HG03095 (cell line): ENCODE measurements around the gene TANGO2.

Experiments
- ATAC-seq: cut with Tn5 transposase; IDR thresholded peaks from one replicate; pipeline ENCODE4 v1.9.1; 2021; ENCODE audit warnings: moderate library complexity; ENCODE audit not compliant: unreplicated experiment

The TANGO2 gene, protein sequence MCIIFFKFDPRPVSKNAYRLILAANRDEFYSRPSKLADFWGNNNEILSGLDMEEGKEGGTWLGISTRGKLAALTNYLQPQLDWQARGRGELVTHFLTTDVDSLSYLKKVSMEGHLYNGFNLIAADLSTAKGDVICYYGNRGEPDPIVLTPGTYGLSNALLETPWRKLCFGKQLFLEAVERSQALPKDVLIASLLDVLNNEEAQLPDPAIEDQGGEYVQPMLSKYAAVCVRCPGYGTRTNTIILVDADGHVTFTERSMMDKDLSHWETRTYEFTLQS

DNA sequence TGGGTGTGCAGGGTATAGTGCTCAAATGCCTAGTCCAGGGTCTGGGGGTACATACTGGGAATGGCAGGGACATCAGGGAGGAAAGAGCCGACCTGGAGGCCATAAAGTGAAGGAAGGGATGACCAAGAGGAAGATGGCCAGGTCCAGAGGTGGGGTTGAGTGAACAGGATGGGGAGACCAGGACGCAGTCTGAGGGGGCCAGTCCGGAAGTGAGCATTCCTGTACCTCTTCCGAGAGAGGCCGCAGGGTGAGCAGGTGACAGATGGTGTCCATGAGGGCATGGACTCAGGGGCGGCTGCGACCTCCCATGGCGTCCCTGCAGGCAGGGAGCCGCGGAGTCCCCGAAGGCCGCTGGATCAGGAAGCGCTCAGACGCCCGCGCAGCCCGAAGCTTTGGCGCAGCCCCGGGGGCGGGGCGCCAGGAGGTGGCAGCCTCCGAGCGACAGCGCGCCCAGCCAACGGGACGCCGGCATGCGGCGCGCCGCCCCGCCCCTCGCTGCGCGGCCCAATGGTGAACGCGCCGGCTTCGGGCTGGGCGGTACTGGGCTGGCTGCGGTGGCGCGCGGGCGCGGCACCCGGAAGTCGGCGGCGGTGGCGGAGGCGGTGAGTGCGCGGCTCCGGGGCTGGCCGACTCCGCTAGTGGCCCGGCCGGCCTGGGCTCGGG lies at the start of gene TANGO2:
TSS of gene TANGO2 (plus strand) at position 578 of the 663 bp plus-strand sequence. CDS start 15,689 bp downstream, outside the sequence.
- peak; percentile 73 for ATAC-seq

DNA sequence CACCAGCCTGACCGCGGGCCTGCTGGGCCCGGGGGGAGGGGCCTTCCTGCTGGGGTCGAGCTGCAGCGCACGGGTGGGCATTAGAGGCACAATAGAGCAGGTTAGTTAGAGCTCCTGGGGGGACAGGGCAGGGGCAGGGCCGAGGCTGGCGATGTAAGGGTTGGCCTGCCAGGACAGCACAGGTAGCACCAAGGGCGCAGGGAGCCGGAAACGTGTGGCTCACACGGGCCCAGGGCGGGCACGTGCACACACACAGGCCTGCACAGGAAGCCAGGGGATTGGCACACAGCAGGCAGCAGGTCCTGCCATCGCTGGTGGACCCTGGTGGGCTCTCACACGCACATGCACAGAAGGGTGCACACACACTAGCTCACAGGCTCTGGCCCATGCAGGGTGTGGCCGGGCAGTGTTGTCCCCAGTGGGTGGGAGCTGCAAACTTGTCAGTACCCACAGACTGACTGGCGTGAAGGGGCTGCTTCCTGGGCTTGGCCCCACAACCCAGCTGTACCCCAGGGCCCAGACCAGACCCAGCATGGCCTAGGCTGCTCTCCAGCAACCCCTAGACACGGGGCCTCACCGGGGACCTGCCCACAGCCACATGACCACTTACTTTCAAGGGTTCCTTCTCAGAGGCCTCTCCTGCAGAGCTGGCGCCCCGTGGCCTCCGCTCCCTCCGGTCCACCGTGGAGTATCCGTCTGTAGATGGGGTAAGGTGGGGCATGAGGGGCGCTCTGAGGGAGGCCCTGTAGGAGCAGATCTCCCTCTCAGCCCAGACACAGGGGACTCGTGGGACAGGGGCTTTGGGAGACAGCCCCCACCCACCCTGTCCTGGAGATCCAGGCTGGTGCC lies 49.4 kb upstream of the TANGO2 start:
- no peak for ATAC-seq

DNA sequence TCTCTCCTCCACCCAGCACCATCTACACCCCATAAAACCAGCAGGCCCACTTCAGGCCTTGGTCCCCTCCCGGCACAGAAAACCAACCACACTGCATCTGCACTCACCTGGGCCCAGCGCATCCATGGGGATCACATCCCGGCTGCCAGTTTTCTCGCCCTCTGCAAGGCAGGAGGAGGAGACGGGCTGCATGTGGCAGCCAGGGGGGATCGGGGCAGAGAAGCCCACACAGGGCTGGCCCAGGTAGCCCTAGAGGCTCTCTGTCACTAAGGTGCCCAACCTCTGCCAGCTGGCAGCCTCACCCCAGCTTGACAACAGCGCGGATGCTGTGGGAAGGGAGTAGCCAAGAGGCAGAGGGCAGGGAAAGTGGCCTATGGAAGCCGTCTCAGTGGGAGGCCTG lies 48.7 kb upstream of the TANGO2 start:
- ATAC-seq, result no peak

DNA sequence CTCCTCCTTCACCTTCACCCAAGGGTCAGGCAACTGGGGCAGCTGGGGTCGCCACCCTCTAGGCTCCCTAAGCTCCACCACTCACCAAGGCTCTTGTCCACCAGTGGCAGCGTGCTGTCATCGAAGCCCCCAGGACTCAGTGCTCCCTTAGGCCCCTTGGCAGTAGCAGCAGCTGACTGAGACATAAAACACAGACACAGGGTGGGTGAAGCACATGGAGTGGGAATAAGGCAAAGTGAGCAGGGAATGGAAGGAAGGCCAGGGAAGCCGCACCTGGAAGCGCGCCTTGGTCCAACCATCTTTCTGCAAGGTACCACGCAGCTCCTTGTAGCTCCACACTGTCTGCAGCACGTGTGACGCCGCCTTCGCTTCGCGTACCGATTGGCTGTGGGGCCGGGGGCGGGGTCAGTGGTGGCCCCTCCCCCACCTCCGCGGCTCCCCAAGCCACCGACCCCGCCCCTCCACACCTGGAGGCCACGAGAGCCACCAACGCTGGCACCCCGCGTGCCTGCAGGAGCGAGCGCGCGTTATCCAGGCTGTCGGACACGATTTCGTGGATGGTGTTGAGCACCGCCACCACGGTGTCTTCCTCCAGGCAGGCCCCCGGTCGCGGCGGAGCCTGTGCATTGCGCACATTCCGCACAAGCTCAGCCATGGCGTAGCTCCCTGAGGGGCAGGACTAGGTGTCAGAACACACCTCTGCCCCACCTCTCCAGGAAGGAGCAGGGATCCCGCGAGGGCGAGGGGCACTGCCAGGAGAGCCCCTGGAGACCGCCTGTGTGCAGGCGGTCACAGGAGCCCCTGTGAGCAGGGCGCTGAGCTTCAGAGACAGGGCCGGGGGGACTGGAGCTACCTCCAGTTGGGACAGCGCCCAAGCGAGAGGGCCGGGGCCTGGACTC lies 48.0 kb upstream of the TANGO2 start:
- no peak for ATAC-seq

DNA sequence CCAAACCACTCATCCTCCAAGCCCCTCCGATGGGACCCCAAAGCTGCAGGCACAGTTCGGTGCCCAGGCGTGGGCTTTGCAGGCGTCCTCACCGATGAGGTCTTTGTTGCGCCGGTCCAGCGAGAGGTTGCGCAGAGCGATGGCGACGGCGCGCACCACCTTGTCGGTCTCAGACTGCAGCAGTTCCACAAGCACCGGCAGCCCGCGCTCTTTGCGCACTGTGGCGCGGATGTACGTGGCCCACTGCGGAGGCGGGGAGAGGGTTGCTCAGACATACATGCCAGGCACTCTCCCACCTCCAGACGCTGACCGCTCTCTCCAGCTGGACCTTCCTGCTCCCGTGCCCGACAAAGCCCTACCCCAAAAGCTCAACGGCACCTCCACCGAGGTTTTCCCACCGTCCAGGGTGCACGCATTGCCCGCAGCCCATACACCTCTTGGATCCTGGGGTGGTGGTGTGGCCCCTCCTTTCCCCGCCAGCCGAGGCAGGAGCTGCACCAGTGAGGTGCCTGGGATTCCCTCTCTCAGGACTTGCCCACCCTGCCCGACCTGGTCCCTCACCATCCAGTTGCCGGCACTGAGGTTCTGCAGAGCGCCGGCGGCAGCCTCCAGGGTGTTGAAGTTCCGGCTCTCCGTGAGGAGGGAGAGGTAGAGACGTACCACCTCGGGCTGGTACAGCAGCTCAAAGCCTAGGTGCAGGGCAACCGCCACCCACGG lies 47.2 kb upstream of the TANGO2 start:
- ATAC-seq, result no peak

DNA sequence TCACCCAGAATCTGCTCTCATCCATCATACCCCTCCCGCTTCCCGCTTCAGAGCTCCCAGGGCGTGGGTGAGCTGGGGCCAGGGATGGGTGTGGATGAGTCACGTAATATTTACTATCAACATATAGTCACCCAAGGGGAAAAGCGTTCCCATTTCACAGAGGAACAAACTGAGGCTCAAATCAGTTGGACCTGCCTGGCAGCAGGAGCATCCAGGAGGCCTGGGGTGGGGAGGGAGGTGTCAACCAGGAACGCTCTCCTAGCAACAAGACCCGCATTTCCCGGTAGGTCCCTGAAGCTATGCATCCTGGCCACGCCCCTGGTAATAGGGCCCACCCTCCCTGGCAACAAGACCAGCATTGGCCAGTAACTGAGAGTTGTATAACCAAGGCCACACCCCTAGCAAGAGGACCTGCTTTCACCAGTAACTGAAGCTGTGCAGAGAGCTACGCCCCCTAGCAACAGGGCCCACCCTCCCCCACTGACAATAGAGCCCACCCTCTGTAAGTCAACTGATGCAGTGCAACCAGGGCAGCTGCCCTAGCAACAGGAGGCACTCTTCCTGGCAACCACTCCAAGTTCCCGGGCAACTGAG lies 46.5 kb upstream of the TANGO2 start:
- no peak for ATAC-seq

DNA sequence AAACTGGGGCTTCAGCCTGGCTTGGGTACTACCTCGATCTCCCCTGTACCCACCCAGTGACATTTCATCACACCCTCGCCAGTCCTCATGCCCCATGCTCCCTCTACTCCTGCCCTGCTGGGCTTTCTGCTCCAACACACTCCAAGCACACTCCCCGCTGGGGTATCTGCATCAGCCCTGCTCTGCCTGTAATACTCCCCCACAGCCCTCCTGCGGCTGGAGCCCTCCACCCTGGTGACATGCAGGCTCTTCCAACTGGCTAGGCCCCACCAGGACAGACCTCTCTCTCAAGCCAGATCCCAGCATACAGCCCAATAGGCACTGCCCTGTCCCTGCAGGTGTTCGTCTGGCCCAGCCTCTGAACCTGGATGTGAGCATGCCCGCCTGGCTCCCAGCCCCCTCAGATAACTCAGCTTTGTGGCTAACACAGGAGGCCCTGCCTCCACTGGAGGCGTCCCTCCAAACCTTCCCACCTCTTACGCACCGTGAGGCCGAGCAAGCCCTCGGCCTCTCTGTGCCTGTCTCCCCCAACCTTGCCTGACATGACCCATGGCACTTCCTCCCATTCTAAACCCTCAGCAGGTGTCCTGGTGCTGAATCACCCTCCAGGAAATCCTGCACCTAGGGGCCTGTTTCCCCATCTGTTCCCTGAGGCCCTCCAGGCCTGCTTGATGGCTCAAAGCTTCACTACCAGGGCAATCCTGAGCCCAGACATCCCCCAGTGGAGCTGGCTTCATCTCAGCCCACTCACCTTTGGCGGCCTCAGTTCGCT lies 45.8 kb upstream of the TANGO2 start:
- no peak for ATAC-seq

DNA sequence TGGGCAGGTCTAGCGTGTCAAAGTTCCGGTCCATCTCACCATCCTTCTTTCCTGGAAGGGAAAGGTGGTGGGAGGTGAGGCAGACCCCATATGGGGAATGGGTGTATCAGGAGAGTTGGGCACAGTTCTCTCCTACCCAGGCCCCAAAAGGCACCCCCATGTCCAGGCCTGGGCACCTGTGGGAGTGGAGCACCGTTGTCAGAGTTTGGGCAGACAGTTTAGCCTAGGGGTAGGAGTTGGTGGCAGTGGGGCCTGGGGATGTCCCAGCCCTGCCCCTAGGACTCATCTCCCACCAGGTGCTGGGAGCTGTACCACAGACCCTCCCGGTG lies 45.2 kb upstream of the TANGO2 start:
- ATAC-seq, result no peak

DNA sequence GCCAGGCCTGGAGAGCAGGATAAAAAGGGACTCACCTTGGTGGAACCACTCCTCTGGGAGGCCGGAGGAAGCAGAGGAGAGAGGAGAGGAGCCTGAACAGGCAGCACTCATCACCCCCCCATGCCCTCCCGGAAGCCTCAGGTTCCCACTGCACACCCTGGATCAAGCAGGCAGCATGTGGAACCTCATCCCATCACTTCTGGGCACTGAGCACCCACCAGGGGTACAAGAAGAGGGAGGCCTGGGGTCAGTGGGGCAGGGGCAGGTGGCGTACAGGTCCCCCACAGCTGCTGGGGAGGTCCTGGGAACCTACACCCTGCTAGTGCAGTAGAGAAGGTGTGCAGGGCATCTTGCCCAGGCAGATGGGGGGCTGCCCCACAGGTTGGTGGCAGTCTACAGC lies 44.2 kb upstream of the TANGO2 start:
- no peak for ATAC-seq

DNA sequence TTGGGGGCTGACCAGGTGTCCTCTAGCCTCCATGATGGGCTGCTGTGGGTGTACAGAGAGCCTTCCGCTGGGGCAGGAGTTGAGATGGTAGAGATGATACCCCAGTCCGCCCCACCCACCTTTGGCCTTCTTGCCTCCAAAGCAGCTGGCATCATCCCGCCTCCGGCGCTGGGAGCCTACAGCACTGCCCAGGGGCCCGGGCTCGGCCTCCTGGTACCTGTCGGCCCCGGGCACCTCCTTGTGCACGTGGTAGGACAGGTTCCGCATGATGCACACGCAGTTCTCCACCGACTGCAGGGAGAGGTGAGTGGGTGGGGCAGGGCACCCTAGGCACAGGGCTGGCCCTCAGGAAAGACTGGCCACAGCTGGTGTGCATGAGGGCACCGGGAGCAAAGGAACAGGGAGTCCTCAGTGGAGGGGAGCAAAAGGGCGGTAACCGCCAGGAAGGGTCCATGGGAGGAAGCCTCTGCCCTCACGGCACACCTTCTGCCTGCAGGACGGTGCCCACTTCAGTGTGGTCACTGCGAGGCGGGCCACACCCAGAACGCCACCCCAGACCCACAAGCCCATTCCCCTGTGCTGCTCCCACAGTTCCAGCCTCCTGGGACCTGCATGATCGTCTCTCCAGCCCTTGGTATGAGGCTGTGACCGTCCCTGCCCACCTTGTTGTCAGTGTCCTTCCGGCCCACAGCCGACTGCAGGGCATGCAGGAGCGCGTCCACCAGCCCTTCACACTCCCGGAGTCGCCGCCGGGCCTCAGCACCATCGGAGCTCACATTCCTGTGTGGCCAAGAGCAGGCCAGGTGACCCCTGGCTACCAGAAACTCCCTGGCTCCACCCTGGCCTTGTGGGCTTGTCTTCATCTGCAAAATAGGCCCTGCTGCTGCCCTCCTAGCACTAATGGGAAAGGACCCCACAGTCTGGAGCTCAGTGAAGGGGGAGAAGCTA lies 43.3 kb upstream of the TANGO2 start:
- ATAC-seq, result no peak

DNA sequence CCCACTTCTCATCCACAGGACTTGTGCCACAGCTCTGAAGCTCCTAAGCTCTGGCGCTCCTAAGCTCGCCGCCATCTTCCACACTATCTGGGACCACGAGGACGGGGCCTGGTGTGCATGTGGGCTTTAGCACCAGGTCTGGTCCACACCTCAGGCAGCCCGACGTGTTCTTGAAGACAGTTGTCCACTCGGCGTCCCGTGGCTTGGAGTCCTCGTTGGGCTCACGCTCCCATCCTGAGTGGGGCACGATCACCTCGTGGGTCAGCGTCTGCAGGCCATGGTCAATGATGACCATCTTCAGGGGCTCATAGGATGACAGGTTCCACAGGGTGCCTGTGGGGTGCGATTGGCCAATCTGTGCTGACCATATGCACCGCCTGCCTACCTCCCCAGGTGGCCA lies 42.2 kb upstream of the TANGO2 start:
- ATAC-seq, result no peak

DNA sequence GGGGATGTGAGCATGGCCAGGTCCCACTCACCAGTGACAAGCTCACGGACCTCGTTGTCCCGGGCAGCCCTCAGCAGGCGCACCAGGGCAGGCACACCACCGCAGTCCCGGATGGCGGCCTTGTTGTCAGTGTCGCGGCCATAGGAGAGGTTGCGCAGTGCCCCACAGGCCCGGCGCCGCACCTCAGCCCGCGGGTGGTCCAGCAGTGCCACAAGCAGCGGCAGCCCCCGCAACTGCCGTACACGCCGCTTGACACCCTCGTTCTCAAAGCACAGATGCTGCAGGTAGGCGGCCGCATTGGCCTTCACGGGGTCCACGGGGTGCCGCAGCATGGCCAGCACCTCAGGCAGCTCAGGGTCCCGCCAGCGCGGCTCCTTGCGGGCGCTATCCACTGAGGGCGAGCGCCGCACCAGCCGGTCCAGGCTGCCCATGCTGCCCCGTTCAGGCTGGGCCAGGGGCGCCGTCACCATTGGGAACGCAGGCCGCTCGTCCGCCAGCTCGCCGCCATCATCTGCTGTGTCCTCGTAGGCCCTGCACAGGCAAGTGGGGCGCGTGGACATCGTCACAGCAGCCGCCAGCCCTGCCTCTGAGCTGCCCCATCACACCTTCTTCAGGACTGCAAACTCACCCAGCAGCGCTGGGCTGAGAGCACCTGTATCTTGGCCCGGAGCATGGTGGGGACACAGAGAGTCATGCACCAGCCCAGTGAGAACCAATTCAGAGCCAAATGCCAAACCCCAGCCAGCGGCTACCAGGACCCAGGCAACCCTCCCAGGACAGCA lies 41.0 kb upstream of the TANGO2 start:
- no peak for ATAC-seq

DNA sequence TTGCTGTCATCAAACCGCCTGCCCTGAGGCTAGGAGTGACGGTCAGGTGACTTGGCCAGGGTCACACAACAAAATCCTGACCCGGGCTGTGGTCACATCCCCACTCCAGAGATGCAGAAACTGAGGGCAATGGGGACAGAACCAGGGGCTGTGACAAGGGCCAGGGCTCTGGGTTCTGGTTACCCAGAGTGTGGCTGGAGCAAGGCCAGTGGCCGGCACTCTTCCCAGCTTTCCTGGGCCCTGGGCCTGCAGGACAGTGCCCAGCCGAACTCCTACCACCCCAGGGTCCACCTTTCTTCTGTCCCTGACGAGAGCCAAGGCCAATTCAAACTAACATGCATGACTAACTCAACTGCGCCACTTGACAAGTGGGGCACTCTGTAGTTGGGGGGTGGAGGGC lies 40.1 kb upstream of the TANGO2 start:
- ATAC-seq, result no peak

DNA sequence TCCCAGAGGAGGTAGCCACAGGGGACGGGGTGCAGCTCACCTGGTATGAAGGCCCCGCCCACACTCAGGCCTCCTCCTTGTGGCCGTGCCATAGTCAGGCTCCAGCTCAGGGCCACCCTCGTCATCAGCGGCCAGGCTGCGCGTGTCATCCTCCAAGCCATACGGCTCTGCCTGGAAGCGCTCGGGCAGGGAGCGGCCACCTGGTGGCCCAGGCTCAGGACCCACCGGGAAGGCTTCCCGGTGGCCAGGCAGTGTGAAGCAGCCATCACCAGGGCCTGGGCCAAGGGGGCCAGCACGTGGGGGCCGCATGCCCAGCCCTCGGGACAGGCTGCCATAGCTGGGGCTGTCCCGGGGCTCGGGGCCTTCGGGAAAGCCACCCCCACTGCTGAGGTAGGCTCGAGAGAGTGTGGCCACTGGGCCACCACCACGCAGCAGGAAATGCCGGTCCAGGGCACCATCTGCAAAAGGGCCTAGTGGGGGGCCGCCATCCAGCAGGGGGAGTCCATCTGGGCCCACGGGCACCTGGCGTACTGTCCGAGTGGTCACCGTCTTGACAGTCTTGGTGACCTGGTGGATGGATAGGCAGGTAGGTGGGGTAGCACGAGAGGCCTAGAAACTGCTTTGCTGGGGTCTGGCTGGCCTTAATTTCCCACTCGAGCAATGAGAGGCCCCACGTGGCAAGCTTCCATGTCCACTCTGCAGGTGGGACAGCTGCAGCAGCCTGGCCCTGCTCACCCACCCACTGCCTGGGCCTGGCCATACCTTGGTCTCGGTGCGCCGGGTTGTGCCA lies 39.5 kb upstream of the TANGO2 start:
- ATAC-seq, result no peak

DNA sequence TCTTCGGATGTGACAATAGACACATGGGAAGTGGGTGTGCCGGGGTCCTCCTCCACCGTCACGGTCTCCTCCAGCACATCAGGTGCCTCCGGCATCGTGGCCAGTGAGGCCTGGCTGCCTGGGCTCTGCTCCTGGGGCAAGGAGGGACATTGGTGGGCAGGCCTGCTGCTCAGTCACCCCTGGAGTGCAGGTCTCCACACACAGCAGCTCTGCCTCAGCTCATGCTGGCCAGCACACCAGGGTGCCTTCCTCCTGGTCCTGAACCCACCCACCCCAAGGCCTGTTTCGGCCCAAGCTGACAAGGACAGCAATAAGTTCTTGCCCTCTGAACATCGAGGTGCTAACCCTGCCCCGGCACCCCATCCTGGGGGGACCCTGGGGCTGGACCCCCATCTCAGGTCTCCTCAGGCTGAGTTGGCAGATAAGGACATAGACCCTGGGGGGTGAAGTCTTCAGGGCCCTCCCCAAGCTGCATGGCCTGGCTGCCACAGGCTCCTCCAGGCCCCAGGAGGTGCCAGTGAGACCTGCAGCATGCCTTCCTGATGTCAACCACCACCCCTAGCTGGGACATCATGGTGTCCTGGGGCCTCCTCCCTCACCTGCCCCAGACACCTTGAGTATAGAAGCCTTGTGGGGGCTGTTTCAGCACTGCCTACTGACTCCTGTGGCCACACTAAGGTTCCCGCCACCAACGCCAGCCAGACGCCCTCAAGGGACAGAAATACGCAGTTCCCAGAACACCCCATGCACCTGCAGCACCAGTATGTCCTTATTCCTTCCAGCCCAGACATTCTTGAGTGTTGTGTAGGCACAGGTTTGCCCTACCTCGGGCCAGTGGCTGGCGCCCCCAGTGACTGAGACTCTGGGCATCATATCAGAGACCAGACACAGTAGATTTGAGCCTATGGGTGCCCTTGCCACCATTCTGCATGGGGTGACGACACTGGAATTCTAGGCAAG lies 38.7 kb upstream of the TANGO2 start:
- ATAC-seq, result no peak
